HepG2 (cell line): ENCODE results near the gene RABGGTA. TPM values are rescaled to one million over a fixed set of nuclear protein-coding genes. Genes with fewer than 3 reads are reported as not detected.

ENCODE experiments used
- AHR ChIP-seq: IDR thresholded peaks from 2 replicates; pipeline ENCODE4 v1.6.1; 2018; ENCODE audit warnings: missing genetic modification reagents, missing compliant biosample characterization
- AKAP8 ChIP-seq: sonication (generic); formaldehyde crosslinking; IDR thresholded peaks from 2 replicates; pipeline ENCODE4 v1.5.1; 2020; ENCODE audit warnings: mild to moderate bottlenecking, missing genetic modification reagents
- CBX5 ChIP-seq: sonication (generic); formaldehyde crosslinking; IDR thresholded peaks from 2 replicates; pipeline ENCODE4 v1.4.0; 2020; ENCODE audit warnings: missing genetic modification reagents, borderline replicate concordance
- CHD2 ChIP-seq: IDR thresholded peaks from 2 replicates; pipeline ENCODE4 v1.6.1; 2011; ENCODE audit warnings: low read depth, low read length, improper control_type of control experiment
- EEA1 ChIP-seq: sonication (generic); formaldehyde crosslinking; IDR thresholded peaks from 2 replicates; pipeline ENCODE4 v1.5.1; 2020; ENCODE audit warnings: mild to moderate bottlenecking, missing genetic modification reagents, borderline replicate concordance
- HDAC1 ChIP-seq: sonication (generic); formaldehyde crosslinking; IDR thresholded peaks from 2 replicates; pipeline ENCODE4 v1.5.1; 2020; ENCODE audit warnings: mild to moderate bottlenecking, missing genetic modification reagents
- HOMEZ ChIP-seq: IDR thresholded peaks from 2 replicates; pipeline ENCODE4 v1.6.1; 2016; ENCODE audit warnings: low read depth
- MIER2 ChIP-seq: IDR thresholded peaks from 2 replicates; pipeline ENCODE4 v1.6.1; 2016; ENCODE audit warnings: missing biosample characterization, missing genetic modification reagents
- MNT ChIP-seq: fragments of 450-650 bp; IDR thresholded peaks from 2 replicates; pipeline ENCODE4 v1.6.1; 2016
- NR0B2 ChIP-seq: sonication (generic); formaldehyde crosslinking; IDR thresholded peaks from 2 replicates; pipeline ENCODE4 v1.4.0; 2020; ENCODE audit warnings: mild to moderate bottlenecking, missing genetic modification reagents
- PHF8 ChIP-seq: sonication (generic); formaldehyde crosslinking; IDR thresholded peaks from 2 replicates; pipeline ENCODE4 v1.5.0; 2020; ENCODE audit warnings: missing genetic modification reagents
- SMARCE1 ChIP-seq: fragments of 450-650 bp; IDR thresholded peaks from 2 replicates; pipeline ENCODE4 v1.6.1; 2017; ENCODE audit warnings: borderline replicate concordance
- SRF ChIP-seq: IDR thresholded peaks from 2 replicates; pipeline ENCODE4 v1.6.1; 2011; ENCODE audit warnings: mild to moderate bottlenecking, low read depth, low read length, moderate library complexity
- ZBTB20 ChIP-seq: sonication (generic); formaldehyde crosslinking; IDR thresholded peaks from 2 replicates; pipeline ENCODE4 v1.8.1; 2023; ENCODE audit warnings: missing genetic modification reagents, low read depth, mild to moderate bottlenecking, borderline replicate concordance
- ZBTB39 ChIP-seq: sonication (generic); formaldehyde crosslinking; IDR thresholded peaks from 2 replicates; pipeline ENCODE4 v1.5.0; 2020; ENCODE audit warnings: missing genetic modification reagents
- ZFP1 ChIP-seq: IDR thresholded peaks from 2 replicates; pipeline ENCODE4 v1.6.1; 2016
- ZNF292 ChIP-seq: sonication (generic); formaldehyde crosslinking; IDR thresholded peaks from 2 replicates; pipeline ENCODE4 v1.8.1; 2022; ENCODE audit warnings: mild to moderate bottlenecking, low read depth, missing genetic modification reagents, borderline replicate concordance
- ZNF432 ChIP-seq: sonication (generic); formaldehyde crosslinking; IDR thresholded peaks from 2 replicates; pipeline ENCODE4 v1.5.0; 2020; ENCODE audit warnings: missing genetic modification reagents, mild to moderate bottlenecking, borderline replicate concordance
- ZNF546 ChIP-seq: sonication (generic); formaldehyde crosslinking; conservative IDR thresholded peaks from 2 replicates; pipeline ENCODE4 v1.8.1; 2023; ENCODE audit warnings: mild to moderate bottlenecking, missing genetic modification reagents
- ZNF567 ChIP-seq: sonication (generic); formaldehyde crosslinking; IDR thresholded peaks from 2 replicates; pipeline ENCODE4 v1.8.1; 2023; ENCODE audit warnings: mild to moderate bottlenecking, missing genetic modification reagents, borderline replicate concordance
- ZNF569 ChIP-seq: sonication (generic); formaldehyde crosslinking; IDR thresholded peaks from 2 replicates; pipeline ENCODE4 v1.5.0; 2020; ENCODE audit warnings: mild to moderate bottlenecking, missing genetic modification reagents, moderate library complexity, borderline replicate concordance
- ZNF761 ChIP-seq: sonication (generic); formaldehyde crosslinking; conservative IDR thresholded peaks from 2 replicates; pipeline ENCODE4 v1.4.0; 2020; ENCODE audit warnings: mild to moderate bottlenecking, missing genetic modification reagents
- polyA plus RNA-seq, 8 experiments: library from polyadenylated mRNA; depleted of rRNA in 3 of 8; stranded (reverse) in 7 of 8; unstranded in 1 of 8; fragments of >200 nt; fragmentation: Illumina TruSeq in 4 of 8; extraction: Trizol in 4 of 8; gene quantifications; 2 replicates each; pipeline versions ENCODE4 v1.2.1 to v1.2.3, GENCODE V29; 2011 to 2016; ENCODE audit warnings: low read depth in 4 of 8, missing spikeins in 1 of 8, mixed read lengths in 1 of 8; ENCODE audit not compliant: insufficient read depth in 1 of 8
- total RNA-seq, 5 experiments: library from RNA; depleted of rRNA; stranded (reverse); fragments of >200 nt; fragmentation: Illumina TruSeq; extraction: Trizol; gene quantifications; 2 replicates each; pipeline ENCODE4 v1.2.3, GENCODE V29; 2016; ENCODE audit warnings: low read depth in 1 of 5
- TF ChIP-seq, protein P1 (sequence below): sonication (generic); formaldehyde crosslinking; IDR thresholded peaks from 2 replicates; pipeline ENCODE4 v1.4.0; 2020; ENCODE audit warnings: mild to moderate bottlenecking, missing genetic modification reagents

Gene RABGGTA
- total and polyA plus RNA-seq, 2 of the 13 experiments (the other 11 are each of a cell fraction or from before 2014, with no cell fraction given): 57.9 to 90.8 TPM

DNA sequence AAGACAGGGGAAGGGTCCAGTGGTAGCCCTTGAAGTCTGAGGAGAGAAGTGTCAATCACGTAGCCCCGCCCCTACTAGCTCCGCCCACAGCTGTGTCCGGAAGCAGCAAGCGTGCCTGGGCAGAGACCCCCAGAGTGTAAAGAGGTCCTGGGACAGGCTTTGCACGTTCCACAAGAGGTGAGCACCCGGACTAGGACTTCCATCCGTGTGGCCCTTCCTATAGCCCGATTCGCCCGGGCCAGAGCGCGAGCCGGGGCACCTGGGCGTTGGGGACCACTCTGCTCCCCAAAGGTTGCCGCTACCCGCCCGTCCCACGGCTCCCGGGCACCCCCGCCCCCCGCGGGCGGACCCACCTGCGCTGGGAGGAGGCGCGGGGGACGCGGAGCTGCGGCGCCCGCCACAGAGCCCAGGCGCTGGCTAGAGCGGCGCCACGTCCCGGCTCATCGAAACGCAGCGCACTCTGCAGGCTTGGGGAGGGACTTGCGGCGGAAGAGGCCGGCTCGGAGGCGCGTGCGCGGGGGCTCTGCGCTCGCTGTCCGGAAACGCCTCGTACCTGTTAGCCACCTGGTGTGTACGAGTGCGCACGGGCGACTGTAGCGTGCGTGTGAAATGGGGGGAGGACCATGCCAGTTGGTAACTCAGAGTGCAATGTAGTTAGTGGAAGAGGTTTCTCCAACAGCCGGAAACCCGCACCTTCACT, at the start of gene RABGGTA (continued):
- peak; percentile 99 for TF ChIP-seq NR0B2
- peak; percentile 98 for TF ChIP-seq EEA1 (CRISPR knock-in tag)
- TF ChIP-seq MIER2 (CRISPR knock-in tag): peak; percentile 91
- TF ChIP-seq CBX5 (CRISPR knock-in tag): peak; percentile 85
- TF ChIP-seq CHD2: peak; percentile 51
- TF ChIP-seq, protein P1, sequence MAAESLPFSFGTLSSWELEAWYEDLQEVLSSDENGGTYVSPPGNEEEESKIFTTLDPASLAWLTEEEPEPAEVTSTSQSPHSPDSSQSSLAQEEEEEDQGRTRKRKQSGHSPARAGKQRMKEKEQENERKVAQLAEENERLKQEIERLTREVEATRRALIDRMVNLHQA (CRISPR knock-in tag): peak; percentile 69; the same call in 1 of the 2 replicates
- TF ChIP-seq ZBTB39: peak; percentile 89; the same call in 1 of the 2 replicates
- TF ChIP-seq SRF: peak; percentile 66
- peak; percentile 99 for TF ChIP-seq AHR (CRISPR knock-in tag)
- peak; percentile 100 for TF ChIP-seq HOMEZ (CRISPR knock-in tag)
- peak; percentile 99 for TF ChIP-seq PHF8 (CRISPR knock-in tag)
- TF ChIP-seq ZBTB20 (CRISPR knock-in tag): peak; percentile 98
- peak; percentile 58 for TF ChIP-seq MNT
- TF ChIP-seq ZNF569 (CRISPR knock-in tag): peak; percentile 100
- peak; percentile 99 for TF ChIP-seq HDAC1 (CRISPR knock-in tag)
- TF ChIP-seq ZFP1 (CRISPR knock-in tag): peak; percentile 94
- TF ChIP-seq ZNF761: peak; percentile 99
- no peak for TF ChIP-seq SMARCE1
- TF ChIP-seq ZNF546 (CRISPR knock-in tag): peak; percentile 100
- TF ChIP-seq ZNF432: no peak
- TF ChIP-seq ZNF292: peak; percentile 84
- peak; percentile 100 for TF ChIP-seq AKAP8
- peak; percentile 99 for TF ChIP-seq ZNF567
